ENCODE data around the gene CDC14A.
"Not testable (repeated sequence)": the region's sequence is repeated elsewhere in the genome, so short reads cannot be mapped to it uniquely, and the experiment has no call there.

The CDC14A gene

DNA sequence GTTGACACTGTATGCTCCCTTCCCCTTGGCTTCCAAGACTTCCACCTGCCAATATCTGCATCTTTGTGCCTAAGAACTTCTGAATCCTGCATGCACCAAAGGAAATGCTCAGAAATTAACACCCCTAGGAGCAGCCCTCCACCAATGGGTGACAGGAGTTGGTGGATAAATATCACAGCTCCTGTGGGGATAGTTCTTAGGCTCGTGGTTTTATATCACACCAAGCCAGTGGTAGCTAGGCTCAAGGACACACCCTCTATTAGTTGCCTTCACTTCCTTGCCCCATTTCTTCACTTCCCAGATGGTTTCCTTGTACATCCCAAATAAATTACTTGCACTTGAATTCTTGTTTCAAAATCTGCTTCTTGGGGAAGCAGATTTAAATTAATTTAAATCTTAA, 16.9 kb upstream of the CDC14A start:
- Histone ChIP-seq H3K9ac (ENCODE audit: low read length) (no peak overlapping the region), H3K9me3 (ENCODE audit: control insufficient read depth, low read length) (no peaks in the 10 kb centered on the region), H3K27me3 (replicated peaks; ENCODE audit: control insufficient read depth, insufficient read depth, low read length) (peaks cover 5% of the 10 kb centered on the region), H3K36me3 (ENCODE audit: control insufficient read depth, insufficient read depth, low read length, severe bottlenecking) (no peaks in the 10 kb centered on the region), H3K4me3 (ENCODE audit: low read length) (no peak overlapping the region), H3K4me1 (ENCODE audit: control insufficient read depth, insufficient read depth, low read length) (no peaks in the 10 kb centered on the region)
- DNase-seq (ENCODE audit: low read depth), result no peak

DNA sequence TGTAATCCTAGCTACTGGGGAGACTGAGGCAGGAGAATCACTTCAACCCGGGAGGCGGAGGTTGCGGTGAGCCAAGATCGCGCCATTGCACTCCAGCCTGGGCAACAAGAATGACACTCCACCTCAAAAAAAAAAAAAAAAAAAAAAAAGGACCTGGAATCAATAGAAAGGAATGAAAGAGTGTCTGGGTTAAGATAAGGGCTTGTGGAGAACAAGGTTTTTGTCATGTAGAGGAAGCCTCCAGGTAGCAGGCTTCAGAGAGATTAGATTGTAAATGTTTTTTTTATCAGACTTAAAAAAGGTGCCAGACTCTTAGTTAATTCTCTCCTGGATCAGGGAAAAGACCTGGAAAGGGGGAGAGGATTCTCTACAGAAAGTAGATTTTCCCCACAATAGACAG, 14.4 kb upstream of the CDC14A start:
- not testable (repeated sequence) for H3K4me3 ChIP-seq (ENCODE audit: low read length); H3K27me3 ChIP-seq (replicated peaks; ENCODE audit: control insufficient read depth, insufficient read depth, low read length); DNase-seq (ENCODE audit: low read depth); H3K36me3 ChIP-seq (ENCODE audit: control insufficient read depth, insufficient read depth, low read length, severe bottlenecking); H3K4me1 ChIP-seq (ENCODE audit: control insufficient read depth, insufficient read depth, low read length); H3K9me3 ChIP-seq (ENCODE audit: control insufficient read depth, low read length); H3K9ac ChIP-seq (ENCODE audit: low read length)

DNA sequence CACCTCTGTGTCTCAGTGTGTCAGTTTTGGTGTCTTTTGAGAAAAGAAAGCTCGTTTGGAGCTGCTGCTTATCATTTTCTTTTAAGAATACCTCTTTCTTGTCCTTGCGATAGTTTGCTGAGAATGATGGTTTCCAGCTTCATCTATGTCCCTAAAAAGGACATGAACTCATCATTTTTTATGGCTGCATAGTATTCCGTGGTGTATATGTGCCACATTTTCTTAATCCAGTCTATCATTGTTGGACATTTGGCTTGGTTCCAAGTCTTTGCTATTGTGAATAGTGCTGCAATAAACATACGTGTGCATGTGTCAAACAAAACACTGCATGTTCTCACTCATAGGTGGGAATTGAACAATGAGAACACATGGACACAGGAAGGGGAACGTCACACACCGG, 12.6 kb upstream of the CDC14A start:
- H3K9me3 ChIP-seq (ENCODE audit: control insufficient read depth, low read length); H3K4me3 ChIP-seq (ENCODE audit: low read length); H3K36me3 ChIP-seq (ENCODE audit: control insufficient read depth, insufficient read depth, low read length, severe bottlenecking); H3K27me3 ChIP-seq (replicated peaks; ENCODE audit: control insufficient read depth, insufficient read depth, low read length); H3K4me1 ChIP-seq (ENCODE audit: control insufficient read depth, insufficient read depth, low read length); DNase-seq (ENCODE audit: low read depth); H3K9ac ChIP-seq (ENCODE audit: low read length): not testable (repeated sequence)

DNA sequence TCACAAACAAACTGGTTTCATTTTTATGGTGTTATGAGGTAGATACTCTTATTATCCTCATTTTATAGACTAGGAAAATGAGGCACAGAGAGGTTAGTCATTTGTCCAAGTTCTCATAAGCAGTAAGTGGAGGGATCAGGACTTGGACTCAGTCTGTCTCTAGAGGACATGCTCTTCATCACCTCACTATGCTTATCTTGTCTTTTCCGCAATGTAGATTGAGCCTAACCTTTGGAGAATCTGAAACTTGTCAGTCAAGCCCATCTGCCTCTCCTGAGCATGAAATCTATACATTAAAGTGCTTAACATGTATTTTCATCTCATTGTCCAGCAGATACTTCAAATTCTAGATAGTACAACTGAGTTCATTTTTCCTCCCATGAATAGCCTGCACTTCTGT, 11.8 kb upstream of the CDC14A start:
- no peaks in the 10 kb centered on the region for H3K36me3 ChIP-seq (ENCODE audit: control insufficient read depth, insufficient read depth, low read length, severe bottlenecking)

DNA sequence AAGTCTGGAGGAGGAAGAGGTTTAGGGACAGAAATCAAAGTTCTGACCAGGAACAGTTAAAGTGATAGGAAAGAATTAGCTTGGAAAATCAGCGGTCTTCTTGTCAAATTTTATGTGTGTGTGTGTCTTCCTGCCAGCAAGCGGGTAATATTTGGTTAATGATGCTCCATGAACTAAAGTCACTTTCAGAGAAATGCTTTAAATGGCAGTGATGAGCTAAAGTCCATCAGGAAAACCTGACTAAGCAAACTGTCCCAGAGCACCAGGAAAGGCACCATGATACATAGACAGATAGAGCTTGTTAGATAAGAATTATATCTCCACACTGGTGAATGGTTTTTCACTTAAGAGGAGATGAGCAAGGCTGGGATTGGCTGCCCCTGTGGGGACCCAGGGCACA, 10.0 kb upstream of the CDC14A start:
- Histone ChIP-seq H3K4me3 (ENCODE audit: low read length) (no peak overlapping the region), H3K4me1 (ENCODE audit: control insufficient read depth, insufficient read depth, low read length) (peaks cover 3% of the 10 kb centered on the region), H3K27me3 (replicated peaks; ENCODE audit: control insufficient read depth, insufficient read depth, low read length) (peaks cover 3% of the 10 kb centered on the region), H3K9me3 (ENCODE audit: control insufficient read depth, low read length) (no peaks in the 10 kb centered on the region), H3K9ac (ENCODE audit: low read length) (no peak overlapping the region), H3K36me3 (ENCODE audit: control insufficient read depth, insufficient read depth, low read length, severe bottlenecking) (no peaks in the 10 kb centered on the region)
- DNase-seq (ENCODE audit: low read depth), result no peak

More for the DNA sequence above, 11.8 kb upstream of the CDC14A start:
- no peak for DNase-seq (ENCODE audit: low read depth)
- Histone ChIP-seq H3K9ac (ENCODE audit: low read length) (no peak overlapping the region), H3K4me3 (ENCODE audit: low read length) (no peak overlapping the region), H3K9me3 (ENCODE audit: control insufficient read depth, low read length) (no peaks in the 10 kb centered on the region), H3K27me3 (replicated peaks; ENCODE audit: control insufficient read depth, insufficient read depth, low read length) (peaks cover 5% of the 10 kb centered on the region), H3K4me1 (ENCODE audit: control insufficient read depth, insufficient read depth, low read length) (no peaks in the 10 kb centered on the region)

DNA sequence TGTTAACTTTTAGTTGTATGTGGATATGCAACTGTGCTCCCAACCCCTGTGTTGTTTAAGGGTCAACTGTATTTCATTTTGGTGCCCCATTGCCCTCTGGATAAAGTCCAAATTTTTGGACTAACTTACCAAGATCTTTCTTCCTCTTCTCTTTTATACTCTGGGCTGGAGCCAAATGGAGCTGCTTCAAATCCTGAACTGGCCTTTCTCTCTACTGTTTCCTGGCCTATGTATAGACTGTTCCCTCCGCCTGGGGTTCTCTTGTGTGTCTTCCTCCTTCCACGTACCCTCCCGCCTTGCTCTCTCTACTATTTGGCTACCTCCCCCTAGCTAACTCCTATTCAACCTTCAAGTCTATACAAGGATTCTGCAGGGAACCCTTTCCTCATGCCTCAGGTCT, 8.4 kb upstream of the CDC14A start:
- H3K27me3 ChIP-seq (replicated peaks; ENCODE audit: control insufficient read depth, insufficient read depth, low read length), result no peaks in the 10 kb centered on the region
- H3K9me3 ChIP-seq (ENCODE audit: control insufficient read depth, low read length), result no peaks in the 10 kb centered on the region
- H3K4me1 ChIP-seq (ENCODE audit: control insufficient read depth, insufficient read depth, low read length), result peaks cover 4% of the 10 kb centered on the region
- no peak overlapping the region for H3K4me3 ChIP-seq (ENCODE audit: low read length)
- H3K9ac ChIP-seq (ENCODE audit: low read length), result no peak overlapping the region
- DNase-seq (ENCODE audit: low read depth), result no peak
- no peaks in the 10 kb centered on the region for H3K36me3 ChIP-seq (ENCODE audit: control insufficient read depth, insufficient read depth, low read length, severe bottlenecking)

DNA sequence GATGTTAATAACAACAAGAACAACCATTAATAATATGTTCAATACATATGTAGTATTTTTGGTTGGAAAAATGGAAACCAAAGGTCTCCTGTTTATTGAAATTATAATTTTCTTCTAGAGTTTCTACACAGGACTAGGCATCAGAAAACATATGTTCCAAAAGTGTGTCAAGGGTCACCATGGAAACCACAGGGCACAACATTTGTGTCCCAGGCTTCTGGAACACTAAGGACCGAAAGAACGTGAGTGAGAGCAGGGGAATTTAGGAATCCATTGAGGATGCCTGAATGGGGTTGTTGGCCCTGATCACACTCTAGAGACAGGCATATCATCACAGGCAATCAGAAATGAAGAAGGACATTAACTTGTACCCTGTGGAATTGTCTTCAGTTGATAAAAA, 7.5 kb upstream of the CDC14A start:
- Histone ChIP-seq H3K36me3 (ENCODE audit: control insufficient read depth, insufficient read depth, low read length, severe bottlenecking) (no peaks in the 10 kb centered on the region), H3K9me3 (ENCODE audit: control insufficient read depth, low read length) (no peaks in the 10 kb centered on the region), H3K4me1 (ENCODE audit: control insufficient read depth, insufficient read depth, low read length) (peaks cover 4% of the 10 kb centered on the region), H3K4me3 (ENCODE audit: low read length) (no peak overlapping the region), H3K27me3 (replicated peaks; ENCODE audit: control insufficient read depth, insufficient read depth, low read length) (no peaks in the 10 kb centered on the region), H3K9ac (ENCODE audit: low read length) (no peak overlapping the region)
- no peak for DNase-seq (ENCODE audit: low read depth)

DNA sequence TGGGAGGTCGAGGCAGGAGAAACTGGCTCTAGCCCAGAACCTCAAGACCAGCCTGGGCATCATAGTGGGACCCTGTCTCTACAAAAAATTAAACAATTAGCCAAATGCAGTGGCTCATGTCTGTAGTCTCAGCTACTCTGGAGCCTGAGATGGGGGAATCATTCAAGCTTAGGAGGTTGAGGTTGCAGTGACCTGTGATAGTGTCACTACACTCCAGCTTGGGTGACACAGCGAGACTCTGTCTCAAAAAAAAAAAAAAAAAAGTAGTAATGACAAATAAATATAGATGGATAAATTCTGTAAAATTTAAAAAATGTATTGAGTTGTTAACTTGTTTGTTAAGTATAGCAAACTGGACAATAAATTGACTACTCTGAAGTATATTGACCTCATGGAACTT, 5.9 kb upstream of the CDC14A start:
- no peak overlapping the region for H3K9ac ChIP-seq (ENCODE audit: low read length)
- peaks cover 4% of the 10 kb centered on the region for H3K4me1 ChIP-seq (ENCODE audit: control insufficient read depth, insufficient read depth, low read length)
- no peak for DNase-seq (ENCODE audit: low read depth)
- H3K9me3 ChIP-seq (ENCODE audit: control insufficient read depth, low read length), result no peaks in the 10 kb centered on the region
- no peak overlapping the region for H3K4me3 ChIP-seq (ENCODE audit: low read length)
- H3K27me3 ChIP-seq (replicated peaks; ENCODE audit: control insufficient read depth, insufficient read depth, low read length), result no peaks in the 10 kb centered on the region
- H3K36me3 ChIP-seq (ENCODE audit: control insufficient read depth, insufficient read depth, low read length, severe bottlenecking), result no peaks in the 10 kb centered on the region

DNA sequence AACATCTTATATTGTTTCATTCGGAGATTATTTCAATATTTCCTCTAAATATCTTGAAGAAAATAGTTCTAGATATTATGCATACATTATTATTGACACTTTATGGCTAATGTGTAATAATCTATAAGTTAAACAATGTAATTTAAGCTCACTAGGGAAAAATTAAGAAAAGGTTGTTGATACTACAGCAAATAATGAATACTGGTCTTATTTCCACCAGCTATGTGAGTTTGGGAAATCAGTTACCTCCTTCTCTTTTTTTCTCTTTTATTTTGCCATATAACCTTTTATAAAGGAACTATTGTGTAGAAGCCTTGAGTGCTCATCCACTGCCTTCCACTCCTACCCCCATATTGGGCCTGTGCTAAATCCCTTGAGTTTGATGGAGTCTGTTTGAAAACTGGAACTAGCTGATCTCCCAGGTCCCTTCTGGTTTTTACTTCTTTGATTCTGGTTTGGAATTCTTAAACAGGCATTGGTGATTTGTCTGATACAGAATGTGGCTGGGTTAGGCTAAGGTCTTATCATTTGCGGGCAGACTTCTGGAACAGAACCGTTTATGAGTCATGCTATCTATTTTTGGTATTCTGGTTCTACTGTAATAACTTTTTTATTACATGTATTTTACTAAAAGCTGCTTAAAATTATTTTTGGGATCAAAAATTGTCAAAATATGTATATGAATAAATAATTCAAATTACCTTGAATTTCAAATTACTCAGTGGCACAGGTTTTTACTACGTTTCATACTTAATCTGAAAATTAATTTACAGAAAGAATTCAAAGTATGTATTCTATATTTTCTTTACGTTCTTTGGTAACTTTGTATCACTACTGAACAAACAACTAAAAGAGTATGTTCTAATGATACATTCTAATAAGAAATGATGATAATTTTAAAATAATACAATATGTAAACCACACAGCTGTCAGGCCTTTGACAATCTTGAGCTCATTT, 5.0 kb upstream of the CDC14A start:
- Histone ChIP-seq H3K4me1 (ENCODE audit: control insufficient read depth, insufficient read depth, low read length) (peaks cover 4% of the 10 kb centered on the region), H3K4me3 (ENCODE audit: low read length) (no peak overlapping the region), H3K9ac (ENCODE audit: low read length) (no peak overlapping the region), H3K36me3 (ENCODE audit: control insufficient read depth, insufficient read depth, low read length, severe bottlenecking) (no peaks in the 10 kb centered on the region), H3K27me3 (replicated peaks; ENCODE audit: control insufficient read depth, insufficient read depth, low read length) (no peaks in the 10 kb centered on the region), H3K9me3 (ENCODE audit: control insufficient read depth, low read length) (no peaks in the 10 kb centered on the region)
- DNase-seq (ENCODE audit: low read depth), result no peak

DNA sequence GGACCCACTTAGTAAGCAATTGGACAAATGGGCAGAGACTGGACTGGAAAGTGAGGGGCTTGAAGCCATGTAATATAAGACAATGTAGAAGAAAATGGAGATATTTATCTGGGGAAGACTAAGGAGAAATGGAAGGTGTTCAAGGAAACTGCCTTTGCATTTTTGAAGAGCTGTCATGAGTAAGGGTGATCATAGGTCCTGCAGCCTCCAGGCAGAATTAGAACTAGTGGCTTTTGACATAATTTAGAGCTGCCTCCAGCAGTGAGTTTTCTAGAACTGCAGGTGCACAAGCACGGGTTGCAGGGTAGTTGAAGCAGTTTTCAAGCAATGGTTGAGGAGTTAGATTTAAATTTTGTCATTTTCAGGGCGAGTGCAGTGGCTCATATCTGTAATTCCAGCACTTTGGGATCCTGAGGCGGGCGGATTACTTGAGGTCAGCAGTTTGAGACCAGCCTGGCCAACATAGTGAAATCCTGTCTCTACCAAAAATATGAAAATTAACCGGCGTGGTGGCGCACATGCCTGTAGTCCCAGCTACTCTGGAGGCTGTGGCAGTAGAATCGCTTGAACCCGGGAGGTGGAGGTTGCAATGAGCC, 3.7 kb upstream of the CDC14A start:
- Histone ChIP-seq H3K4me1 (ENCODE audit: control insufficient read depth, insufficient read depth, low read length) (peaks cover 8% of the 10 kb centered on the region), H3K9me3 (ENCODE audit: control insufficient read depth, low read length) (no peaks in the 10 kb centered on the region), H3K4me3 (ENCODE audit: low read length) (no peak overlapping the region), H3K36me3 (ENCODE audit: control insufficient read depth, insufficient read depth, low read length, severe bottlenecking) (no peaks in the 10 kb centered on the region), H3K9ac (ENCODE audit: low read length) (no peak overlapping the region), H3K27me3 (replicated peaks; ENCODE audit: control insufficient read depth, insufficient read depth, low read length) (no peaks in the 10 kb centered on the region)
- DNase-seq (ENCODE audit: low read depth), result no peak

DNA sequence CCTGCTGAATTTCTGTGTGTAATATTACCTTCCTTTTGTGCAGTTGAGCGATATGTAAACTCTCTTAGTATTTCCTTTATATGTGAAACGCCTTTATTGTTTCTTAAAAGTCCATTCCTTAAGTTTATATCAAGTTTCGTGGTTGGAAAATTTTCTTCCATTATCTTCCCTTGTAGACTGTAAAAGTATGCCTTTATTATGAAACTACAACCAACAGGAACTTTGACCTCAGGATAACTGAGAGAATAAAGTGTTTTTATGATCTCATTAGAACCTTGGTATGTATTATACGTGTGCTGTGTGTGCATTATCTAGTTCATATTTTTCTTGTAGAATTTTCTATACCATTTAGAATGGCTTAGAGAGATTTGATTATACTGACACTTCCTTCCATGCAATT, 3.1 kb upstream of the CDC14A start:
- Histone ChIP-seq H3K4me3 (ENCODE audit: low read length) (no peak overlapping the region), H3K27me3 (replicated peaks; ENCODE audit: control insufficient read depth, insufficient read depth, low read length) (no peaks in the 10 kb centered on the region), H3K36me3 (ENCODE audit: control insufficient read depth, insufficient read depth, low read length, severe bottlenecking) (no peaks in the 10 kb centered on the region), H3K9me3 (ENCODE audit: control insufficient read depth, low read length) (no peaks in the 10 kb centered on the region), H3K4me1 (ENCODE audit: control insufficient read depth, insufficient read depth, low read length) (peaks cover 14% of the 10 kb centered on the region), H3K9ac (ENCODE audit: low read length) (no peak overlapping the region)
- DNase-seq (ENCODE audit: low read depth), result no peak
